ENCODE results near the gene HDDC3.

DNA sequence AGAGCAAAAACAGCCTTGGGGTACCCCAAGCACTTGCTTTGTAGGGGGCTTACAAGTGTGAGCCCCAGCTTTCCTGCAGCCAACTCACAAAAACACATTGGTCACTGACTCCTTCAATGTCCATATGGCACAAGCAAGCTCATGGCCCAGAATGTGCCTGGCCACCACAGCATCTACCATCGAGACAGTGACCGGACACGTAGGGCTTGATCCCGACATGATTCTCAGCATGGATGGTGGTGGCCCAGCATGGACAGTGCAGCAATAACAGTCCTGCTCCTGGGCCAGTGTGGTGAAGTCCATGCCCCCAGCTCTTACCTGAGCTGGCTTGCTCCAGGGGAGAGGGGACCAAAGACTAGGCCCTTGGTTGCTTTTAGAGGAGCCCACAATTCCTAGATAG is 8.7 kb upstream of the HDDC3 start:
- TF ChIP-seq, protein P1, sequence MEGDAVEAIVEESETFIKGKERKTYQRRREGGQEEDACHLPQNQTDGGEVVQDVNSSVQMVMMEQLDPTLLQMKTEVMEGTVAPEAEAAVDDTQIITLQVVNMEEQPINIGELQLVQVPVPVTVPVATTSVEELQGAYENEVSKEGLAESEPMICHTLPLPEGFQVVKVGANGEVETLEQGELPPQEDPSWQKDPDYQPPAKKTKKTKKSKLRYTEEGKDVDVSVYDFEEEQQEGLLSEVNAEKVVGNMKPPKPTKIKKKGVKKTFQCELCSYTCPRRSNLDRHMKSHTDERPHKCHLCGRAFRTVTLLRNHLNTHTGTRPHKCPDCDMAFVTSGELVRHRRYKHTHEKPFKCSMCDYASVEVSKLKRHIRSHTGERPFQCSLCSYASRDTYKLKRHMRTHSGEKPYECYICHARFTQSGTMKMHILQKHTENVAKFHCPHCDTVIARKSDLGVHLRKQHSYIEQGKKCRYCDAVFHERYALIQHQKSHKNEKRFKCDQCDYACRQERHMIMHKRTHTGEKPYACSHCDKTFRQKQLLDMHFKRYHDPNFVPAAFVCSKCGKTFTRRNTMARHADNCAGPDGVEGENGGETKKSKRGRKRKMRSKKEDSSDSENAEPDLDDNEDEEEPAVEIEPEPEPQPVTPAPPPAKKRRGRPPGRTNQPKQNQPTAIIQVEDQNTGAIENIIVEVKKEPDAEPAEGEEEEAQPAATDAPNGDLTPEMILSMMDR (conservative IDR thresholded peaks at IDR 0.05 in 1 of 2, IDR thresholded peaks at IDR 0.05 in 1 of 2; ENCODE audit: low read depth in 1 of 2, low read length in 2 of 2) = no peak
- TF ChIP-seq EZH2 (IDR thresholded peaks at IDR 0.05; ENCODE audit: low read length, missing control alignments) = no peak
